Ammon's horn (tissue), 1 donor: ENCODE results near the gene ADD2.

Source experiments
- DNase-seq: peaks from one replicate; pipeline ENCODE4 v3.0.0-alpha.2; 2016; ENCODE audit warnings: low spot score

ADD2 gene

GRCh38 chr2:70673041-70673647, 94.9 kb downstream of the ADD2 start:
- DNase-seq, result no peak

- no peak for DNase-seq
Observed at GRCh38 chr2:70671092-70671675, 96.8 kb downstream of the ADD2 start.

DNA sequence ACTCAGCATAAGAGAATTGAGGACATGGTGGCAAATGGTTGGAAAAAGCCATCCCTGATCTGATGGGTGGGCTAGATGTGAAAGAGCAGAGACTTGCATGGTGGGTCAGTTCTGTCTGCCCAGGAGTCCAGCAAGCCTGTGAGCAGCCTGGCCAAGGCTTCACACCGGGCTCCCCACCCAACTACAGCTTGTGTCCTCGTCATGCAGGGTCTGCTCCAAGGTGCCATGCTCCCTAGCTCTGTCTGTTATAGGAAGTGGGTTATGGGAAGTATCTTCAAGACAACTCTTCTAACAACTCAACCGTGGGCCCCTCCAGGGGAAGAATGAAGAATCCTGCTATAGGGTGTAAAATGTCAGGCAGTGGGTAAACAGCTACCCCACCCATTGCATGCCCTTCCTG, 97.4 kb downstream of the ADD2 start:
- DNase-seq, result no peak

DNA sequence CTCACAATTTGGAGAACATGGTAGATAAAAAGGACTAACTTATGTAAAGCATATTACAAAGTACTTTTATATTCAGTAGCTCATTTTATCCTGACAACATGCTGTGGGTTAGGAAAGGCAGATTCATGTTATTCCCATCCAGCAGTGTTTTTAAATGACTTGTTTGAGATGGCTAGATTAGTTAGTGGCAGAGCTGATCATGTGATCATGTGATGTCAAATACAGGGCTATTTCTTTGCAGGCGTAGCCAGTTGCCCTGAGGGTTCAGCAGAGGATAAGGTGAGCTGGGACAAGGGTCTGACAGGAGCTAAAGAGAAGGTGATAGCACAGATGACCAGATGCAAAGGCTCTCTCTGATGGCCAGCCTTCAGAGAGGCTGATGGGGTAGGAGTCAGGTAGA, 97.8 kb downstream of the ADD2 start:
- DNase-seq, result no peak

GRCh38 chr2:70668911-70669310, 99.1 kb downstream of the ADD2 start:
- DNase-seq, result no peak

GRCh38 chr2:70668432-70668831, 99.6 kb downstream of the ADD2 start:
- peak; percentile 73 for DNase-seq

DNA sequence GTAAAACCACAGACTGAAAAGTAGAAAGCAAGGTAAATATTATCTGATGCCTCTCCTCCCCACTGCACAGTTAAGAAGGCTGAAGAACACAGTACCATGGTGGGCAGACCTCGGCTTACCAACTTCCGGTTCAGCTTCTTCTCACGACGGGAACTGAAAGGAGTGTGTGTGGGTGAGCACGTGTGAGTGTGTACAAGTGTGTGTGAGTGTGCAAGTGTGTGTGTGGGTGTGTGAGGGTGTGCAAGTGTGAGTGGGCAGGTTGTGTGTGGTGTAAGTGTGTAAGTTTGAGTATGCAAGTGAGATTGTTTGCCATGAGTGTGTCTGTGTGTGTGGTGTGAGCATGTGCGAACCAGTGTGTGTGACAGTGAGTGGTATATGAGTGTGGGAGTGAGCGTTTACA, 103.5 kb downstream of the ADD2 start:
- DNase-seq, result no peak

GRCh38 chr2:70663411-70663810, 104.6 kb downstream of the ADD2 start:
- DNase-seq, result no peak

DNA sequence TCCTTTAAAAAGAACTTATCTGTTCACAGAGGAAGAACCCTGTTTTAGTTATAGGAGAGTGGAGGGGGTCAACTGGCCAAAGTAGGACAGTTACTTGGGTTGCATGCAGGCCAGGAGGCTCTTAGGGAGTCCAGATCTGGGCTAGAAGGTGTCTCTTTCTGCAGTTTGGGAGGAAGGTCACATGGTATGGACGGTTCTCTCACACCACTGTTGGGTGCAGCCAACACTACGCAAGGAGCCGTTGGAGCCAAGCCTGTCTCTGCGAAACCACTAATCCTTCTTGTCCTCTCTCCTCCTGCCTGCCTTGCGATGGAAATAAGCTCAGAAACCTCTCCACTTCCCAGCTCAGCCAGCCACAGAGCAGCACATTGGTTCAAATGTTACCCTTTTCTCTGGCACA, 108.4 kb downstream of the ADD2 start:
- DNase-seq, result no peak

DNA sequence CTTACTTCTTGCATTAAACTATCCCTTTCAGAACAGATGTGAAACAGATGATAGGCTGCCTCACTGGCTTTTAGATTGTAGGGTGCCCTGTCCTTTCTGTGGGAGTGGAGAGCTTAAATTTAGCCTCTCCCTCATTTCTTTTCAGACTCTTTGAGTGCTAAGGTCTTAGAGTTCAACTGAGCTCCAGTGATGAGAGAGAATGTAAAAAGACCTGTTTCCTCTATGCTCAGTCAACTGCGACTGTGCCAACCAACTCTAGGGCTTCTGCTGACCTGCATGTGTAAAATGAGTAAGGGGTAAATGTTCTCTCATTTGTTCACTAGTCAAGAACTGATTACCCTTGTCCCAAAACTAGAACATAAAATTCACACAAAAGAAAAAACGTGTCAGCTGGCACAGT, 109.5 kb downstream of the ADD2 start:
- no peak for DNase-seq

GRCh38 chr2:70657246-70657645, 110.8 kb downstream of the ADD2 start:
- DNase-seq, result no peak

DNA sequence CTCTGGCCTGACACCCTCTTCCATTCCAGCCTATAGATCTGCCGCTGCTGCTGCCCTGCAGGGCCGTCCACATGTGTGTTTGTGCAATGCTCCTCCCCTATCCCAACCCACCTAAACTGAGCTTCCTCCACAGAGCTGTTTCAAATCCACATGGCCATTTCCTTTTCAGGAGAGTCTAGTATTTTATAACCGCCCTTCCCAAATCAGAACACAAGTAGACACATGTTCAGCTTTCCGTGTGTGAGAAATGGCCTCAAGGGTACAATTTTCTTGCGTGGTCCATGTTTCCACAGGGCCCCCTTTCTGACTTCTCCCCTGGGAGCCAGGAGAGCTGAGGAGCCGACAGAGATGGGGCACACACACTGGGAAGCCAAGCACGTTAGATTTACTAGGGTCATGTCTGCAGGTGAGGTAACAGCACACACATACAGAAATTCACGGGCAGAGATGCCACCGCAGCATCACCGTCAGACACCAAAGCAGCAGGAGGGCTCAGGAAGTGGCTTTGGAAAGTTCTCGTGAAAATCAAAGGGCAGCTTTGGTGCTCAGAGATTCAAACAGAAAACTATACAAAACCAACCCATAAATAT, 111.5 kb downstream of the ADD2 start:
- DNase-seq, result no peak

GRCh38 chr2:70655786-70656185, 112.2 kb downstream of the ADD2 start:
- DNase-seq, result no peak

- DNase-seq, result peak; percentile 49
Observed at GRCh38 chr2:70655211-70655610, 112.8 kb downstream of the ADD2 start.

DNA sequence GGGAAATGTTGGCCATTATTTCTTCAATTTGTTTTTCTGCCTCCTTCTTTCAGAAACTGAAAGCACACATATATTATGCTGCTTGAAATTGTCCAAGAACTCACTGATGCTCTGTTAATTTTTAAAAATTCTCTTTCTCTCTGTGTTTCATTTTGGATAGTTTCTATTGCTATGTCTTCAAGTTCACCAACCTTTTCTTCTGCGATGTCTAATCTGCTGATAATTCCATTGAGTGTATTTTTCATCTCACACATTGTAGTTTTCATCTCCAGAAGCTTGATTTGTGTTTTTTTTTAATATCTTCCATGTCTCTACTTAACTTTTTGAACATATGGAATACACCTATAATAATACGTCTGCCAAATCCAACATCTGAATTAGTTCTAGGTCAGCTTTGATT, 116.3 kb downstream of the ADD2 start:
- no peak for DNase-seq

GRCh38 chr2:70651014-70651413, 117.0 kb downstream of the ADD2 start:
- DNase-seq, result no peak

DNA sequence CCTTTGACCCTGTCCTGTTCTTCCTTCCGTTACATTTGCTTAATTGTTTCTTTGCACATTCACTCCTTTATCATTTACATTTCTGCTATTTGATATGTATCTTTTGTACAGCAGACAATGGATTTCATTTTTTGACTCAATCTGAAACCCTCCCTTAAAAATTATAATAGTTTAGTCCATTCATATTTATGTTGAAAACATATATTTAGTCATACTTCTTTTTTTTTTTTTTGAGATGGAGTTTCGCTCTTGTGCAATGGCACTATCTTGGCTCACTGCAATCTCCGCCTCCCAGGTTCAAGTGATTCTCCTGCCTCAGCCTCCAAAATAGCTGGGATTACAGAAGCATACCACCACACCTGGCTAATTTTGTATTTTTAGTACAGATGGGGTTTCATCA, 119.0 kb downstream of the ADD2 start:
- no peak for DNase-seq

DNA sequence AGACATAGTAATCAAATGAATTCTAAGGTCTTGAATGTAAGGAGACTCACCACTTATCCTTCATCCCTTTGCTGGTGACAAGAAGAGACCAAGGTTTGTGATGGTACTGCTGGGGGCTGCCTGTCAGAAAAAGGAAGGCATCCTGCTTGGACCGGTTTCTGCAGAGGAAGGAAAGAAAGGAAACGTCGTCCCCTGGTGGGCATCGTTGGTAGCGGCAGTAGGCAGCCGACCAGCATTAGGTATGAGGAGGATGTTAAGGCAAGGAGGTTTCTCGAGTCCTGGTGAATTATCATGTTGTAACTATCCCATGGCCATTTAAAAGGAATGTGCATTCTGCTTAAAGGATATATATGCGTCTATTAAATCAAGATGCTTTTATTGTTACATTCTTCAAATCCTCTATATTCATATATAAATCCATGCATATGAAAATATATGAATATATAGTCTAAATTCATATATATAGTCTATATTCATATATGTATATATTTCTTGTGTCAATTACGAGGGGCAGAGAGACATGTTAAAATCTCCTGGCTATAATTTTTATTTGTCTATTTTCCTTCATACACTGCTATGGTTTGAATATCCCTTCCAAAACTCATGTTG, 120.0 kb downstream of the ADD2 start:
- DNase-seq, result peak; percentile 81

DNA sequence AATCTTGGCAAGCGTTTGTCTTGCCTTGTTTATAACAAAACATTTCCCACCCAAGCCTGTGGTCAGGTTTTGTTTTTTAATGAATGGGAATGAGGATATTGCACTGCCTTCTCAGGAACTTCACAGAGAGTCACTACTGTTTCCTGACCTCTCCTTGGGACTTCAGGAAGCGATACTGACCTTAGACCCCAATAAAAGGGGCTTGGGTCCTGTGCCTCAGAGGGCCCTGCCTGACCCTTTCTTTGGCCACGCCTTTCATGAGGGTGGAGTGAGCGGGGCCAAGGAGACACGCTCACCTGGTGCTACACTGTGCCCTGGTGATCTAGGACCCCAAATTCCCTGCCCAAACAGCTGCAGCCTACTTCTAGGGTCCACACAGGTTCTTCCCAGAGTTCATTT, 121.6 kb downstream of the ADD2 start:
- DNase-seq, result no peak

DNA sequence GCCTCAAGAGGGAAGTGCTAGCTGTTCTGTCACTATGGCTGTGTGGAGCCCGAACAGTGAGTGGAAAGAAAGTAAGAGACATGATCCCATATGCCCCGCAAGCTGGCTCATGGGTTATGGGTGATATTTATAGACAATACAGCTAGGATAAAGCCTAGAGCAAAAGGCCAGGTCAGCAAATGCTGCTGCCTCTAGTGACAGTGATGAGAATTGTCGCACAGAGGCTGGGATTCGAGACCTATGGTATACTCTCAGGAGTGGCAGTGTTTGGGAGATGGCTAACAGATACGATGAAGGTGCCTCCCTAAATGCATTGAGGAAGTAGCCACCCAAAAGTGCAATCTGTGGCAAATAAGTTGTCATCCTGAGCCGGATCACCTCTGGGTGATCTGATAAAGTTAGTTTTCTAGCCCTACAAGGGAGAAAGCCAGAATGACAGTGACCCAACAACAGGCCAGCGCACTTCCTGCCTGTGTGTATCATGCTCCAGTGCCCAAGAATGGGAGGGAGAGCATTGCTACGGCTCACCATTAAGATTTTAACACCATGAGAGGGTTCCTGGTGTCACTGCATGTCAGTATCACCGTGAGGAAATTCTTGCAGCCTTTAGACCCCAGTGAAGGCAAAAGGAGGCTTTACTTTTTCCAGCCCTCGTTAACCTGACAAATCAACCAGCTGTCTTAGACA, 122.1 kb downstream of the ADD2 start:
- DNase-seq, result no peak

GRCh38 chr2:70643715-70644114, 124.3 kb downstream of the ADD2 start:
- DNase-seq, result no peak

GRCh38 chr2:70641263-70641784, 126.7 kb downstream of the ADD2 start:
- no peak for DNase-seq
